Endothelial cell of umbilical vein (primary cell): Measurements from ENCODE around the gene BANF2. TPM values are rescaled to one million over a fixed set of nuclear protein-coding genes. Genes with fewer than 3 reads are reported as not detected.

Source experiments
- BruUV-seq: library from RNA; stranded (reverse); fragments of 400-500 nt; replicated peaks from 2 replicates; lab custom pipeline; 2021; lab: Mats Ljungman, UMichigan
- CTCF ChIA-PET: fragments of 300-600, 350-600 bp; sonication (Branson Sonifier 250); formaldehyde crosslinking; loops from one replicate; lab custom pipeline; 2021; ENCODE audit warnings: antibody characterized with exemption, inconsistent platforms; lab: Charles Lee
- POLR2A ChIA-PET: fragments of 300-600, 350-600 bp; sonication (Branson Sonifier 250); formaldehyde crosslinking; loops from one replicate; lab custom pipeline; 2021; ENCODE audit warnings: antibody characterized with exemption, inconsistent platforms; lab: Charles Lee
- DNase-seq: peaks from one replicate; pipeline ENCODE4 v3.0.0-alpha.2; 2011; ENCODE audit warnings: low read depth, low spot score
- FAIRE-seq: peaks from 2 replicates; lab custom pipeline; 2011; peaks lifted over from hg19 to GRCh38; lab: Jason Lieb, UNC
- H2AFZ ChIP-seq: 2 replicates; pipeline ENCODE4 v1.6.0; 2012; ENCODE audit warnings: low read depth, low read length, control low read depth, inconsistent platforms
- H3K27ac ChIP-seq: 2 replicates; pipeline ENCODE4 v1.5.1; 2011; ENCODE audit warnings: low read depth, mild to moderate bottlenecking, control low read depth, low read length, moderate library complexity; ENCODE audit not compliant: insufficient read depth
- H3K27me3 ChIP-seq, 2 experiments: 2 replicates each; pipeline versions ENCODE4 v1.6.0 to v1.6.1; 2011; ENCODE audit warnings: low read length in 2 of 2, mixed read lengths in 1 of 2; ENCODE audit not compliant: control insufficient read depth in 2 of 2, insufficient read depth in 2 of 2
- H3K36me3 ChIP-seq, 2 experiments: 2 replicates in 1 of 2; 3 replicates in 1 of 2; pipeline ENCODE4 v1.5.1; 2011; ENCODE audit warnings: low read length in 2 of 2, mild to moderate bottlenecking in 1 of 2, moderate library complexity in 1 of 2; ENCODE audit not compliant: control insufficient read depth in 2 of 2, insufficient read depth in 2 of 2; ENCODE audit errors: extremely low read depth in 1 of 2
- H3K4me1 ChIP-seq: 3 replicates; pipeline ENCODE4 v1.5.1; 2011; ENCODE audit warnings: mild to moderate bottlenecking, low read length; ENCODE audit not compliant: control insufficient read depth, insufficient read depth; ENCODE audit errors: extremely low read depth
- H3K4me2 ChIP-seq: 2 replicates; pipeline ENCODE4 v1.6.1; 2011; ENCODE audit warnings: low read length, control low read depth, mixed read lengths; ENCODE audit not compliant: insufficient read depth
- H3K4me3 ChIP-seq, 3 experiments: fragments of 200-600 bp in 1 of 3; sonication (generic), shearing (Covaris generic) in 1 of 3; replicated peaks in 1 of 3; 2 replicates each; pipeline ENCODE4 v1.5.1; 2011 to 2016; ENCODE audit warnings: control low read depth in 3 of 3, low read length in 3 of 3, mild to moderate bottlenecking in 2 of 3, inconsistent platforms in 1 of 3, low read depth in 1 of 3, moderate library complexity in 1 of 3; ENCODE audit not compliant: insufficient read depth in 1 of 3
- H3K79me2 ChIP-seq: 2 replicates; pipeline ENCODE4 v1.6.0; 2012; ENCODE audit warnings: low read length, inconsistent platforms; ENCODE audit not compliant: control insufficient read depth, insufficient read depth
- H3K9ac ChIP-seq: replicated peaks from 2 replicates; pipeline ENCODE3; 2011; ENCODE audit warnings: low read length, control low read depth; ENCODE audit not compliant: insufficient read depth; ENCODE audit errors: extremely low read depth
- H3K9me1 ChIP-seq: replicated peaks from 3 replicates; pipeline ENCODE4 v1.6.0; 2011; ENCODE audit warnings: mild to moderate bottlenecking, low read length; ENCODE audit not compliant: control insufficient read depth, insufficient read depth; ENCODE audit errors: extremely low read depth
- H3K9me3 ChIP-seq: replicated peaks from 2 replicates; pipeline ENCODE4 v1.5.1; 2012; ENCODE audit warnings: low read length, inconsistent platforms; ENCODE audit not compliant: control insufficient read depth, insufficient read depth
- H4K20me1 ChIP-seq: replicated peaks from 2 replicates; pipeline ENCODE3; 2011; ENCODE audit warnings: mild to moderate bottlenecking, low read length; ENCODE audit not compliant: control insufficient read depth, insufficient read depth; ENCODE audit errors: extremely low read depth
- EZH2 ChIP-seq: IDR thresholded peaks from 2 replicates; pipeline ENCODE4 v1.6.1; 2012; ENCODE audit warnings: borderline replicate concordance, low read depth, mild to moderate bottlenecking, moderate library complexity, low read length, inconsistent platforms; ENCODE audit not compliant: severe bottlenecking
- FOS ChIP-seq: IDR thresholded peaks from 2 replicates; pipeline ENCODE4 v1.6.1; 2011; ENCODE audit warnings: mild to moderate bottlenecking, low read length, moderate library complexity, borderline replicate concordance; ENCODE audit not compliant: insufficient read depth
- GATA2 ChIP-seq: IDR thresholded peaks from 2 replicates; pipeline ENCODE4 v1.7.0; 2011; ENCODE audit warnings: low read depth, mild to moderate bottlenecking, moderate library complexity, mixed read lengths, low read length; ENCODE audit not compliant: insufficient read length, insufficient read depth
- JUN ChIP-seq: IDR thresholded peaks from 2 replicates; pipeline ENCODE4 v1.6.1; 2011; ENCODE audit warnings: borderline replicate concordance, low read depth; ENCODE audit not compliant: insufficient read length, insufficient read depth
- MYC ChIP-seq: IDR thresholded peaks from one replicate; pipeline ENCODE4 v1.6.1; 2011; ENCODE audit warnings: mild to moderate bottlenecking, low read depth, low read length
- POLR2A ChIP-seq: IDR thresholded peaks from 2 replicates; pipeline ENCODE4 v1.6.1; 2012; ENCODE audit warnings: low read depth, mild to moderate bottlenecking, control low read depth, low read length
- POLR2AphosphoS5 ChIP-seq: IDR thresholded peaks from 2 replicates; pipeline ENCODE4 v1.6.1; 2012; ENCODE audit warnings: low read depth, mild to moderate bottlenecking, control low read depth, low read length, moderate library complexity; ENCODE audit not compliant: insufficient read depth
- dilution Hi-C: fragments of 300-500 bp; cut with MboI; formaldehyde crosslinking; loops from one replicate; pipeline ENCODE4 v1.15.0; 2019; ENCODE audit warnings: low sequenced_read_pairs; ENCODE audit not compliant: extremely low pct_ligation_motif_present
- intact Hi-C: fragments of 100-400 bp; cut with micrococcal nuclease; formaldehyde crosslinking; loops from one replicate; pipeline ENCODE4 v1.10.0; 2022
- polyA plus RNA-seq, 4 experiments: library from polyadenylated mRNA; depleted of rRNA in 3 of 4; stranded (reverse) in 3 of 4; unstranded in 1 of 4; fragments of >200 nt; gene quantifications; 2 replicates each; pipeline versions ENCODE4 v1.2.1 to v1.2.3, GENCODE V29; 2011 to 2012; ENCODE audit warnings: missing spikeins in 1 of 4
- total RNA-seq: library from RNA; stranded (reverse); gene quantifications from 2 replicates; pipeline ENCODE4 v1.2.3, GENCODE V29; 2021
- TF ChIP-seq, protein P1 (sequence below): IDR thresholded peaks from 2 replicates; pipeline ENCODE4 v1.6.1; 2011; ENCODE audit not compliant: insufficient read depth, insufficient read length
- TF ChIP-seq, protein P2 (sequence below), 2 donors: IDR thresholded peaks; 1 replicate in 1 of 2; 2 replicates in 1 of 2; pipeline ENCODE4 v1.5.1; 2011; ENCODE audit warnings: low read length in 2 of 2, mild to moderate bottlenecking in 2 of 2, moderate library complexity in 2 of 2, control low read depth in 1 of 2, inconsistent platforms in 1 of 2, low read depth in 1 of 2; ENCODE audit not compliant: insufficient read depth in 1 of 2; ENCODE audit errors: extremely low read depth in 1 of 2

Gene BANF2
- total and polyA plus RNA-seq, 2 donors (not counting 3 experiments of a cell fraction or from before 2014, with no cell fraction given), result not detected

GRCh38 chr20:17690144-17690543 lies 9.6 kb upstream of the BANF2 start:
- intact Hi-C loops (no loop called here), dilution Hi-C loops (no loop called here)
- ChIA-PET POLR2A (no interaction called here), CTCF (interaction anchor here (1.4 to 2.0 kb wide), 3 partner anchors 23 to 249 kb away, joined by 3 to 7 read pairs (median 3); no protein-coding TSS in a partner anchor)
- Histone ChIP-seq H3K27me3 (peaks cover 26 to 31% of the 10 kb centered on the region in 2 experiments), H3K9me3 (no peaks in the 10 kb centered on the region), H3K36me3 (no peaks in the 10 kb centered on the region), H3K4me1 (no peaks in the 10 kb centered on the region), H2AFZ (no peak overlapping the region), H3K9me1 (no peaks in the 10 kb centered on the region), H3K4me2 (no peak overlapping the region), H4K20me1 (no peaks in the 10 kb centered on the region), H3K27ac (no peak overlapping the region), H3K9ac (no peak overlapping the region), H3K4me3 (no peak overlapping the region), H3K79me2 (no peaks in the 10 kb centered on the region)
- TF ChIP-seq FOS (no peak), GATA2 (no peak)
- DNase-seq (no peak), FAIRE-seq (no peak)
- BruUV-seq, result no TSS peak

- no peak for FAIRE-seq
- POLR2A ChIA-PET, result interaction anchor here (1.5 kb wide), 1 partner anchor 9 kb away, joined by 5 read pairs; the partner anchor contains the start of gene RRBP1
- Histone ChIP-seq H3K9me1 (no peaks in the 10 kb centered on the region), H3K27ac (no peak overlapping the region), H3K4me1 (no peaks in the 10 kb centered on the region), H3K36me3 (no peaks in the 10 kb centered on the region), H3K9me3 (no peaks in the 10 kb centered on the region), H4K20me1 (no peaks in the 10 kb centered on the region), H3K79me2 (no peaks in the 10 kb centered on the region), H3K27me3 (peaks cover 15 to 22% of the 10 kb centered on the region in 2 experiments), H3K4me2 (no peak overlapping the region), H3K9ac (no peak overlapping the region), H2AFZ (no peak overlapping the region), H3K4me3 (no peak overlapping the region)
- CTCF ChIA-PET, result interaction anchor here (1.1 to 2.0 kb wide), 3 partner anchors 9 to 25 kb away, joined by 3 to 7 read pairs (median 4); partner anchors contain the start of gene RRBP1
- dilution Hi-C loops, result no loop called here
- intact Hi-C loops, result no loop called here
- TF ChIP-seq GATA2 (no peak), FOS (no peak), JUN (no peak), POLR2A (no peak), MYC (no peak), POLR2AphosphoS5 (no peak), EZH2 (no peak)
- TF ChIP-seq, protein P1, sequence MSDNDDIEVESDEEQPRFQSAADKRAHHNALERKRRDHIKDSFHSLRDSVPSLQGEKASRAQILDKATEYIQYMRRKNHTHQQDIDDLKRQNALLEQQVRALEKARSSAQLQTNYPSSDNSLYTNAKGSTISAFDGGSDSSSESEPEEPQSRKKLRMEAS, result no peak
- TF ChIP-seq, protein P2, sequence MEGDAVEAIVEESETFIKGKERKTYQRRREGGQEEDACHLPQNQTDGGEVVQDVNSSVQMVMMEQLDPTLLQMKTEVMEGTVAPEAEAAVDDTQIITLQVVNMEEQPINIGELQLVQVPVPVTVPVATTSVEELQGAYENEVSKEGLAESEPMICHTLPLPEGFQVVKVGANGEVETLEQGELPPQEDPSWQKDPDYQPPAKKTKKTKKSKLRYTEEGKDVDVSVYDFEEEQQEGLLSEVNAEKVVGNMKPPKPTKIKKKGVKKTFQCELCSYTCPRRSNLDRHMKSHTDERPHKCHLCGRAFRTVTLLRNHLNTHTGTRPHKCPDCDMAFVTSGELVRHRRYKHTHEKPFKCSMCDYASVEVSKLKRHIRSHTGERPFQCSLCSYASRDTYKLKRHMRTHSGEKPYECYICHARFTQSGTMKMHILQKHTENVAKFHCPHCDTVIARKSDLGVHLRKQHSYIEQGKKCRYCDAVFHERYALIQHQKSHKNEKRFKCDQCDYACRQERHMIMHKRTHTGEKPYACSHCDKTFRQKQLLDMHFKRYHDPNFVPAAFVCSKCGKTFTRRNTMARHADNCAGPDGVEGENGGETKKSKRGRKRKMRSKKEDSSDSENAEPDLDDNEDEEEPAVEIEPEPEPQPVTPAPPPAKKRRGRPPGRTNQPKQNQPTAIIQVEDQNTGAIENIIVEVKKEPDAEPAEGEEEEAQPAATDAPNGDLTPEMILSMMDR (IDR thresholded peaks at IDR 0.05; ENCODE audit: extremely low read depth in 1 of 2, insufficient read depth in 1 of 2, low read depth in 1 of 2, low read length in 2 of 2), result no peak
- BruUV-seq, result no TSS peak
- DNase-seq, result no peak
Observed at GRCh38 chr20:17691758-17692157, 8.0 kb upstream of the BANF2 start.
